DOHH2 (cell line): Measurements from ENCODE around the gene FLNB.

ENCODE experiments used
- H3F3A ChIP-seq: fragments of 200-600 bp; sonication (generic), shearing (Covaris generic); 2 replicates; pipeline ENCODE4 v1.6.0; 2016; ENCODE audit warnings: antibody characterized with exemption, mild to moderate bottlenecking; ENCODE audit not compliant: control insufficient read depth, insufficient read depth
- H3K27ac ChIP-seq: fragments of 200-600 bp; sonication (generic); 2 replicates; pipeline ENCODE4 v1.5.1; 2014; ENCODE audit warnings: low read depth, mild to moderate bottlenecking, low read length, moderate library complexity
- H3K27me3 ChIP-seq: fragments of 200-600 bp; sonication (generic); 2 replicates; pipeline ENCODE4 v1.6.1; 2014; ENCODE audit warnings: mild to moderate bottlenecking, low read length, mixed read lengths; ENCODE audit not compliant: control insufficient read depth
- H3K36me3 ChIP-seq: fragments of 200-600 bp; sonication (generic); 2 replicates; pipeline ENCODE4 v1.6.1; 2014; ENCODE audit warnings: mild to moderate bottlenecking, low read length, moderate library complexity, mixed read lengths; ENCODE audit not compliant: control insufficient read depth
- H3K4me1 ChIP-seq: fragments of 200-600 bp; sonication (generic); 2 replicates; pipeline ENCODE4 v1.6.1; 2014; ENCODE audit warnings: mild to moderate bottlenecking, low read length, mixed read lengths; ENCODE audit not compliant: control insufficient read depth
- H3K4me2 ChIP-seq: fragments of 200-600 bp; sonication (generic); 2 replicates; pipeline ENCODE4 v1.6.0; 2014; ENCODE audit warnings: mild to moderate bottlenecking, low read length, moderate library complexity
- H3K4me3 ChIP-seq: fragments of 200-600 bp; sonication (generic); 2 replicates; pipeline ENCODE4 v1.5.1; 2014; ENCODE audit warnings: mild to moderate bottlenecking, low read length, mixed read lengths
- H3K79me2 ChIP-seq: fragments of 200-600 bp; sonication (generic); 2 replicates; pipeline ENCODE4 v1.6.1; 2014; ENCODE audit warnings: mild to moderate bottlenecking, low read length, mixed read lengths; ENCODE audit not compliant: control insufficient read depth
- H3K9me2 ChIP-seq: fragments of 200-600 bp; sonication (generic); replicated peaks from 2 replicates; pipeline ENCODE4 v1.6.1; 2014; ENCODE audit warnings: mild to moderate bottlenecking, low read length, mixed read lengths; ENCODE audit not compliant: control insufficient read depth
- H3K9me3 ChIP-seq: fragments of 200-600 bp; sonication (generic); 2 replicates; pipeline ENCODE4 v1.6.1; 2014; ENCODE audit warnings: antibody characterized with exemption, low read length, mixed read lengths; ENCODE audit not compliant: control insufficient read depth, insufficient read depth
- H4K20me1 ChIP-seq: fragments of 200-600 bp; sonication (generic); 2 replicates; pipeline ENCODE4 v1.6.0; 2014; ENCODE audit warnings: low read depth, mild to moderate bottlenecking, antibody characterized with exemption, low read length, moderate library complexity; ENCODE audit not compliant: control insufficient read depth, insufficient read depth
- CTCF ChIP-seq: fragments of 200-600 bp; sonication (generic); IDR thresholded peaks from one replicate; pipeline ENCODE4 v1.5.1; 2014; ENCODE audit warnings: antibody characterized with exemption, mild to moderate bottlenecking, low read depth, low read length; ENCODE audit not compliant: poor library complexity, severe bottlenecking
- EZH2phosphoT487 ChIP-seq: fragments of 200-600 bp; sonication (generic); IDR thresholded peaks from 2 replicates; pipeline ENCODE4 v1.6.1; 2017; ENCODE audit warnings: borderline replicate concordance, mild to moderate bottlenecking, antibody characterized with exemption, low read length, moderate library complexity, mixed read lengths

The FLNB gene

GRCh38 chr3:58022490-58022889, 14.3 kb downstream of the FLNB start:
- Histone ChIP-seq H3F3A (no peaks in the 10 kb centered on the region), H3K4me3 (no peak overlapping the region), H3K9me3 (no peaks in the 10 kb centered on the region), H3K4me2 (no peak overlapping the region), H3K27ac (no peak overlapping the region), H3K79me2 (peaks cover 2% of the 10 kb centered on the region; the same call in 1 of the 2 replicates), H4K20me1 (no peaks in the 10 kb centered on the region), H3K9me2 (no peaks in the 10 kb centered on the region), H3K4me1 (no peaks in the 10 kb centered on the region), H3K27me3 (no peaks in the 10 kb centered on the region), H3K36me3 (no peaks in the 10 kb centered on the region)
- no peak for TF ChIP-seq EZH2phosphoT487
- no peak for TF ChIP-seq CTCF

GRCh38 chr3:58023531-58023930, 15.3 kb downstream of the FLNB start:
- TF ChIP-seq CTCF (no peak), EZH2phosphoT487 (no peak)
- H3K4me2 ChIP-seq, result no peak overlapping the region
- no peak overlapping the region for H3K27ac ChIP-seq
- H3K36me3 ChIP-seq, result no peaks in the 10 kb centered on the region
- no peak overlapping the region for H3K4me3 ChIP-seq
- H3K27me3 ChIP-seq, result no peaks in the 10 kb centered on the region
- peaks cover 2% of the 10 kb centered on the region; the same call in 1 of the 2 replicates for H3K79me2 ChIP-seq
- no peaks in the 10 kb centered on the region for H3F3A ChIP-seq
- H3K4me1 ChIP-seq, result no peaks in the 10 kb centered on the region
- no peaks in the 10 kb centered on the region for H3K9me2 ChIP-seq
- no peaks in the 10 kb centered on the region for H3K9me3 ChIP-seq
- H4K20me1 ChIP-seq, result no peaks in the 10 kb centered on the region

- H3K27me3 ChIP-seq, result no peaks in the 10 kb centered on the region
- no peaks in the 10 kb centered on the region for H3F3A ChIP-seq
- H3K4me2 ChIP-seq, result no peak overlapping the region
- no peak overlapping the region for H3K4me3 ChIP-seq
- no peaks in the 10 kb centered on the region for H3K9me2 ChIP-seq
- H3K27ac ChIP-seq, result no peak overlapping the region
- no peaks in the 10 kb centered on the region for H3K36me3 ChIP-seq
- no peaks in the 10 kb centered on the region for H3K4me1 ChIP-seq
- H4K20me1 ChIP-seq, result no peaks in the 10 kb centered on the region
- H3K79me2 ChIP-seq, result peaks cover 2% of the 10 kb centered on the region; the same call in 1 of the 2 replicates
- no peaks in the 10 kb centered on the region for H3K9me3 ChIP-seq
- TF ChIP-seq CTCF, result no peak
- TF ChIP-seq EZH2phosphoT487, result no peak
These were observed 17.2 kb downstream of the FLNB start for GRCh38 chr3:58025406-58025805.
